Activated CD4-positive, CD25-positive, alpha-beta regulatory T cell treated with anti-CD3 and anti-CD28 coated beads, Interleukin-2, amount 50 U/mL, for 24 hours (primary cell): ENCODE results near the gene PNO1.
"Not testable (repeated sequence)": the region's sequence is repeated elsewhere in the genome, so short reads cannot be mapped to it uniquely, and the experiment has no call there.

ENCODE experiments used
- ATAC-seq, 2 donors: fragments of 150-1000 bp; cut with Tn5 transposase; one replicate each; pipeline ENCODE4 v1.10.0; 2021; ENCODE audit warnings: mild to moderate bottlenecking in 1 of 2, moderate library complexity in 1 of 2

Gene PNO1

GRCh38 chr2:68158134-68158447 lies 403 bp downstream of the PNO1 start:
- no peak for ATAC-seq

GRCh38 chr2:68163641-68164040 lies 6.0 kb downstream of the PNO1 start:
- ATAC-seq: no peak

- no peak for ATAC-seq
Observed at GRCh38 chr2:68167186-68167585, 9.5 kb downstream of the PNO1 start.

- peak in 1 of 2 donors; percentile 51 for ATAC-seq
Observed at GRCh38 chr2:68169308-68169707, 11.6 kb downstream of the PNO1 start.

- no peak for ATAC-seq
Observed at GRCh38 chr2:68171146-68171545, 13.5 kb downstream of the PNO1 start.

GRCh38 chr2:68171684-68172083 lies 14.0 kb downstream of the PNO1 start:
- ATAC-seq: no peak

- no peak for ATAC-seq
Observed at GRCh38 chr2:68172521-68172920, 14.8 kb downstream of the PNO1 start.

- no peak for ATAC-seq
Observed at GRCh38 chr2:68172990-68173700, 15.5 kb downstream of the PNO1 start.

- ATAC-seq: not testable (repeated sequence)
Observed at GRCh38 chr2:68175210-68175609, 17.5 kb downstream of the PNO1 start.

- no peak for ATAC-seq
Observed at GRCh38 chr2:68176657-68177056, 19.0 kb downstream of the PNO1 start.

- no peak for ATAC-seq
Observed at GRCh38 chr2:68177541-68177940, 19.9 kb downstream of the PNO1 start.

- ATAC-seq: no peak
Observed at GRCh38 chr2:68178432-68178831, 20.7 kb downstream of the PNO1 start.

- no peak for ATAC-seq
Observed at GRCh38 chr2:68178954-68179627, 21.4 kb downstream of the PNO1 start.

- no peak for ATAC-seq
Observed at GRCh38 chr2:68182902-68183301, 25.2 kb downstream of the PNO1 start.

GRCh38 chr2:68185541-68186164 lies 28.0 kb downstream of the PNO1 start:
- ATAC-seq: no peak

- ATAC-seq: no peak
Observed at GRCh38 chr2:68187329-68187728, 29.6 kb downstream of the PNO1 start.

- ATAC-seq: no peak
Observed at GRCh38 chr2:68188831-68189230, 31.1 kb downstream of the PNO1 start.

GRCh38 chr2:68189991-68190784 lies 32.5 kb downstream of the PNO1 start:
- no peak for ATAC-seq

- peak; percentile 96 to 97 for ATAC-seq
Observed at GRCh38 chr2:68190991-68191731, 33.5 kb downstream of the PNO1 start.

- peak in 1 of 2 donors; percentile 21 for ATAC-seq
Observed at GRCh38 chr2:68193144-68193543, 35.5 kb downstream of the PNO1 start.

- no peak for ATAC-seq
Observed at GRCh38 chr2:68193787-68194372, 36.2 kb downstream of the PNO1 start.

GRCh38 chr2:68195096-68195495 lies 37.4 kb downstream of the PNO1 start:
- no peak for ATAC-seq
